ENCODE measurements around the gene CNBP. TPM values are rescaled to one million over a fixed set of nuclear protein-coding genes. Genes with fewer than 3 reads are reported as not detected.
A peak's percentile ranks its signal among the peaks of the same experiment; 100 is the strongest.

CNBP gene
- total and polyA plus RNA-seq, 2 of the 4 experiments (the other 2 are of a cell fraction), result 217 to 223 TPM

DNA sequence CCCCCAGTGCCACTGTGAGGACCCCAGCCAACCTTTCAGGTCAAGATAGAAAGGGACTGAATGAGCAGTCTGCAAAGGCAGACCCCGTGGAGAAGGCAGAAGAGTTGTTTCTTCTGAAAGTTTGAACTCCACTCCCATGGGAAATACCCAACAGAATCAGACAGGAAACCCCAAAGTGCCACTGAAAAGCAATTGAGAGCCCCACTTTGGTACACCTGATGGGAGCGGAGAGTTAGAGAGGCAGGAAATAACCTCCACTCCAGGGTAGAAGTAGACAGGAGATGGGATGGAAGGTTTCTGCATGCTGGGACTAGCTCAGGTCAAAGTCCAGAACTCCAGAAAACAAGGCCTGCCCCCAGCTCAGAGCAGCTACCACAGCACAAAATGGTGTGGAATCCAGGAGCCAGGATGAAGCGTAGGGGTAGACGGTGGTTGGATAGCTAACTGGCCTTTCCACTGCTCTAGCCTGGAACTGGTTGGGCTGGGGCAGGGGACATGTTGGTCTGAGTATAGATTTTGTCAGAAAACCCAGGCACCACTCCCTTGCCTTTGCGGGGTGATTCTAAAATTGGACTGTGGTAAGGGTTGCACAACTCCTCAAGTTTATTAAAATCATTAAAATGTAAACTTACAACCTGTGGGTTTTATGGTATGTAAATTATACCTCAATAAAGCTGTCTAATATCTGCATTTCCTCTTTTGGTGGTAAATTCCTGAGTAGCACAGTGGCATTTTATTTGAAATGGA is 60.2 kb downstream of the CNBP start:
- peak overlapping the region; percentile 6; the same call in 1 of the 2 replicates for H3K4me2 ChIP-seq (ENCODE audit: low read depth, low read length)

More for the DNA sequence above, 60.2 kb downstream of the CNBP start:
- H3K36me3 ChIP-seq (ENCODE audit: control insufficient read depth, insufficient read depth, low read length), result peaks cover 2% of the 10 kb centered on the region; the same call in 1 of the 2 replicates
- POLR2A ChIA-PET (ENCODE audit: unreplicated experiment), result no interaction called here
- H3K4me3 ChIP-seq (ENCODE audit: insufficient read depth, low read depth, low read length), result no peak overlapping the region
- H2BK15ac ChIP-seq (ENCODE audit: low read depth, low read length), result peak overlapping the region; percentile 63; the same call in 2 of the 3 replicates
- dilution Hi-C loops (cut with HindIII; ENCODE audit: low sequenced_read_pairs, unreplicated experiment) (no loop called here), in situ Hi-C loops (cut with MboI; ENCODE audit: low sequenced_read_pairs) (no loop called here), intact Hi-C loops (cut with micrococcal nuclease) (loop anchor here (2.0 kb wide), 1 partner anchor 125 kb away; the partner anchor contains the start of gene COPG1)
- no peak overlapping the region for H3K56ac ChIP-seq (ENCODE audit: extremely low read depth, insufficient read depth, low read length)
- peak overlapping the region; percentile 29 for H2BK5ac ChIP-seq (ENCODE audit: low read depth, low read length, poor library complexity, severe bottlenecking)
- no peak overlapping the region for H3K9ac ChIP-seq (ENCODE audit: low read depth, low read length)
- H2AK9ac ChIP-seq (replicated peaks; ENCODE audit: low read depth, low read length, poor library complexity), result no peak overlapping the region
- H4K20me1 ChIP-seq (ENCODE audit: insufficient read depth, low read length), result peaks cover 23% of the 10 kb centered on the region
- peak overlapping the region; percentile 88 for H2AK5ac ChIP-seq (ENCODE audit: low read depth, low read length)
- H4K8ac ChIP-seq (ENCODE audit: low read depth in 2 of 2, low read length in 2 of 2), result peak overlapping the region in 1 of 2 experiments; percentile 75; a peak in 1 of 4 replicates
- no CpG with 5 or more reads among the region's 5 CpGs for WGBS, 2 experiments (ENCODE audit: extremely low coverage in 2 of 2, insufficient read length in 1 of 2)
- peak overlapping the region; percentile 79 for H3K4ac ChIP-seq (ENCODE audit: low read depth, low read length)
- H4K5ac ChIP-seq (ENCODE audit: low read depth, low read length), result peak overlapping the region; percentile 3
- H3K79me1 ChIP-seq (ENCODE audit: low read depth in 1 of 2, low read length in 2 of 2), result peaks cover 6 to 24% of the 10 kb centered on the region in 2 experiments
- no TSS peak for BruUV-seq (replicated peaks)
- DNase-seq (peak; percentile 50), ATAC-seq (ENCODE audit: low read depth) (peak; percentile 2; the same call in 1 of the 2 replicates)
- H4K91ac ChIP-seq (ENCODE audit: insufficient read depth, low read depth, low read length), result peak overlapping the region; percentile 70
- H3K18ac ChIP-seq (ENCODE audit: low read depth, low read length), result peak overlapping the region; percentile 12
- peak overlapping the region; percentile 69 for H2BK120ac ChIP-seq (ENCODE audit: low read depth, low read length)
- H3K9me3 ChIP-seq (ENCODE audit: control insufficient read depth, insufficient read depth, low read length), result no peaks in the 10 kb centered on the region
- TF ChIP-seq MAZ (IDR thresholded peaks at IDR 0.05; ENCODE audit: borderline replicate concordance, low read depth, low read length), result no peak
- peak; percentile 87 for TF ChIP-seq CEBPB (IDR thresholded peaks at IDR 0.05; ENCODE audit: low read depth, low read length)
- peak overlapping the region; percentile 91 for H2BK20ac ChIP-seq (ENCODE audit: low read depth, low read length)
- peak overlapping the region; percentile 46 for H3K14ac ChIP-seq (replicated peaks; ENCODE audit: low read depth, low read length)
- peaks cover 18% of the 10 kb centered on the region for H3K9me1 ChIP-seq (ENCODE audit: insufficient read depth, low read length)
- peak overlapping the region; percentile 35 for H2AFZ ChIP-seq (replicated peaks; ENCODE audit: low read length, poor library complexity)
- CTCF ChIA-PET, result no interaction called here
- peaks cover 27% of the 10 kb centered on the region for H3K4me1 ChIP-seq (ENCODE audit: control insufficient read depth, insufficient read depth, low read length)
- no peaks in the 10 kb centered on the region for H3K27me3 ChIP-seq (ENCODE audit: control insufficient read depth, insufficient read depth, low read length)
- H3K23ac ChIP-seq (ENCODE audit: low read depth, low read length), result peak overlapping the region; percentile 21
- peak overlapping the region; percentile 55; the same call in 1 of the 2 replicates for H3K27ac ChIP-seq (ENCODE audit: insufficient read depth, low read length)
